Measurements from ENCODE around the gene TAB3.

Gene TAB3

DNA sequence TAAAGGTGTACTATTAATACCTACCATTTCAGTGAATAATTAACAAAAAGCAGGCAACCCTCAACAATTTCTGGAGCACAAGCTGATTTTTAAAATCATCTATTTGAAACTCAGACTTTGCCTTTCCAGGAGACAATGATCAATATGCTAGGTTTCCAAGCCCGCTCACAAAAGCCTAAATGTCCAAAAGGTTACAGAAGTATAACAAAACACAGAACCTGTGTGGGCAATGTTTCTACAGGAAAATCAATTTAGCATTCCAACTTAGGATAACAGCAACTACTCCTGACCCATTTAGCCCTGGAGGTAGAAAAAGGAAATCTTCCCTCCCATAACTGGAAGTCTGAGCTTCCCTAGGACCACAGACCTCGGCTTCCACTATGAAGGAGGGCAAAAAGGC lies 3.9 kb downstream of the TAB3 start:
- no peak for DNase-seq (ENCODE audit: low read depth in 2 of 3, low spot score in 2 of 3)

DNA sequence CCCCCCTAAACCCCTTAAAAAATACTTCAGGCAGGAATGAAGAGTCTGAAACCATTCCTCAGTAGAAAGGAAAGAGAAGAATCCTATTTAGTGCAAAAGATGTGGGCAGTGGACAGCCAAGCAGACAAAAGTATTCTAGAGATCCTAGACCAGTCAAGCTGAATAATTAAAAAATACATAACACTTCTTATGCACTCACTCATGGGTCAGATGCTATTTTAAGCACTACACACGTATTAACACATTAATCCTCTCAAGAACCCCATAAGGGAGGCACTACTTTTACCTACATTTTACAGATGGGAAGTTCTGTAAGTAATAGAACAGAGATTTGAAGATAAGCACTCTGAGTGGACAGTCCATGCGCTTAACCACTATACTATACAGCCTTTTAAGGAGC lies 5.9 kb downstream of the TAB3 start:
- DNase-seq (ENCODE audit: low read depth in 2 of 3, low spot score in 2 of 3), result no peak

DNA sequence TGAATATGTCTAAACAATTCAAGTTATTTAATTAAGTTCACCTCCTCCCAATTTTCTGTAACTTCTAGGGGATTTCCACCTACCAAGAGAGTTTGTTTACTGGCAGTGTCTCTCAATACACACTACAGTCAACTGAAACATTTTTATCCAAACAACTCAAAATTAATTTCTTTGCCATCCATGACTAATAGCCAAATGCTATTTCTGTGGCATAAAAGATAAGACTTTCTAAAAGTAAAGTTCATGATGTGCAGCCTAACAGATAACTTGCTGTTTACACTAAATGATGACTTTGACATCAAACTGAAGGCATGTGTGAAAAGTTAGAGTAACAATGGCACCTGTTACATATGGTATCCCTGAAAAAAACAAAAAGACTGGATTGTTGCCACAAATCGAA lies 7.3 kb downstream of the TAB3 start:
- DNase-seq (ENCODE audit: low read depth in 2 of 3, low spot score in 2 of 3), result no peak

DNA sequence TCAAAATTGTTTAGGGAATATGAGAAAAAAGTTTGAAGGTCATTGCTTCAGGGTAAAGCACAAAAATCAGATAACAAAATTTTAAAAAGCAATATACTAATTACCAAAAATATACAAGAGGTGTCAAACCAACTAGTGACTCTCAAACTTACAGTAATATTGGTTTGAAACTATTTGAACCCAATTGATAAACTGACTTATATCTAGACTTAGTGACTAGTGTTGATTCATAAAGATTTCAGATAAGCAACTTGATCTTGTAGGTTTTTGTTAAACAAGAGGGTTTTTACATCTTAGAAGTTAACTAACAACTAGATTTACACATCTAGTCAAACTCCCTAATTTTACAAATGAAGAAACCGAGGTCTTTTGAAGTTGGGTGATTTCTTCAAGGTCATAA lies 7.7 kb downstream of the TAB3 start:
- DNase-seq (ENCODE audit: low read depth in 2 of 3, low spot score in 2 of 3), result no peak

DNA sequence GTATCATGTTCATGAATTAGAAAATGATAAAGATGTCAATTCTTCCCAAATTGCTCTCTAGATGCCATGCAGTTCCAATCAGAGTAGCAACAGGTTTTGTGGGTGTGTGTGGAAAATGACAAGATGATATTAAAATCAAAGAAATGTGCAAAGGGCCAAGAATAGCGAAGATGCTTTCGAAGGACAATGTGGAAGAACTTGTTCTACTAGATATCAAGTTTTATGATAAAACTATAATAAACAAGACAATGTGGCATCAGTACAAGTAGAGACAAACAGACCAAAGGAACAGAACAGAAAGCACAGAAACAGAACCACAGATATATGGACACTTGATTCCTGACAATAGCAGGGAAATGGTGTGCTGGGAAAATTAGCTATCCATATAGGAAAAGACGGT lies 9.0 kb downstream of the TAB3 start:
- DNase-seq (ENCODE audit: low read depth in 2 of 3, low spot score in 2 of 3), result no peak

DNA sequence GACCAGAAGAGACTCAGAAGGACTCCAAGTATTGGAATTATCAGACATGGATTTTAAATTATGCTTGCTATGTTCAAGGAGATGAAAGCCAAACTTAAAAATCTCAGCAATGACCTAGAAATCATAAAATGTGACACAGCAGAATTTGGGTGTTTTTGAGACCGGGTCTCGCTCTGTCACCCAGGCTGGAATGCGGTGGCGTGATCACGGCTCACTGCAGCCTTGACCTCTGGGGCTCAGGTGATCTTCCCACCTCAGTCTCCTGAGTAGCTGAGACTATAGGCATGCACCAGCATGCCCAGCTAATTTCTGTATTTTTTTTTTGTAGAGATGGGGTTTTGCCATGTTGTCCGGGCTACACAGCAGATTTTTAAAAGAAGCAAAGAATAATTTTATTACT lies 12.7 kb downstream of the TAB3 start:
- no peak for DNase-seq (ENCODE audit: low read depth in 2 of 3, low spot score in 2 of 3)

DNA sequence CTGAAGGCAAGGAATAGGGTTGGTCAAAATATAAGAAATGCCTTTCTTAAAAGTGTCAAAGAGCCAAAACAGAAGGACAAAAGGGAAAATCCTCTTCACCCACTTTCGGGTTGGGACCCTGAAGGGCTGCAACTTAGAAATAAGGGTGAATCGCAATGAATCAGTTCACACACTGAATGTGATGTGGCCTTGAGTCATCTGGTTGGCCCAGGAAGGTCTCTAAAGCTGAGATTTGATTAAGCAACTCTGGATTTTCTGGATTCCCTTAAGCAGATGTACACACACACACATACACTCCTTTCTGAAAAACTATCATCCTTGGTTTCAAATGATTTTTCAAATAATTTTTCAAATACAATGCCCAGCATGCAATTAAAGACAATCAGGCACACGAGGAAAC lies 13.1 kb downstream of the TAB3 start:
- no peak for DNase-seq (ENCODE audit: low read depth in 2 of 3, low spot score in 2 of 3)

DNA sequence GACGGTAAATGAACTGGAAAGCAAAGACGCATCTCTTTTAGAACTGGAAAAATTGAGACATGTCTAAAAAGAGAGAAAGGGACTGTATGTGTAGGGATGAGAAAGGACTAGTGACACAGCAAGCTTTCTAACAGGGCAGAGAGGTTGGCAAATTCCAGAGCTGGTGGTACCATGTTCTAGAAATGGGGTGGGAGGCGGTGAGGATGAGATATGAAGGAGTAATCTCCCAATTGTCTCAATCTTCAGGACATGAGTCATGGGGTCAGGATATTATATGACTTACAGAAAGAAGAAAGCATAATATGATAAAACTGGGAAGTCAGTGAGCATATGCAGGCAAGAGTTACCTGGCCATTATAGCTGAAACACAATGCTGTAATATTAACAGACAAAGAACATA lies 14.2 kb downstream of the TAB3 start:
- no peak for DNase-seq (ENCODE audit: low read depth in 2 of 3, low spot score in 2 of 3)

DNA sequence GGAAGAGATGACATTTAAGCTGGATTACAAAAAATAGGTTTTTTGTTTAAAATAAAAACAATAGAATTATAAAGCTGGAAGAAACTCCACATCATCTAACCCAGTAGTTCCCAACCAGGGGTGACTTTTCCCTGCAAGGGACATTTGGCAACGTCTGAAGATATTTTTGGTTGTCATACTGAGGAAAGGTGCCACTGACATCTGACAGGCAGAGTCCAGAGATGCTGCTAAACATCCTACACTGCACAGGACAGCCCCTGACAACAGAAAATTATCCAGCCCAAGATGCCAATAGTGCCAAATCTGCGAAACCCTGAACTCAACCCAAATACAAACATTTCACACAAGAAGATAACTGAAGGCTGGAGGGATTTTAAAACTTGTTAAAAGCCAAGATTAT lies 18.5 kb downstream of the TAB3 start:
- DNase-seq (ENCODE audit: low read depth in 2 of 3, low spot score in 2 of 3), result no peak

DNA sequence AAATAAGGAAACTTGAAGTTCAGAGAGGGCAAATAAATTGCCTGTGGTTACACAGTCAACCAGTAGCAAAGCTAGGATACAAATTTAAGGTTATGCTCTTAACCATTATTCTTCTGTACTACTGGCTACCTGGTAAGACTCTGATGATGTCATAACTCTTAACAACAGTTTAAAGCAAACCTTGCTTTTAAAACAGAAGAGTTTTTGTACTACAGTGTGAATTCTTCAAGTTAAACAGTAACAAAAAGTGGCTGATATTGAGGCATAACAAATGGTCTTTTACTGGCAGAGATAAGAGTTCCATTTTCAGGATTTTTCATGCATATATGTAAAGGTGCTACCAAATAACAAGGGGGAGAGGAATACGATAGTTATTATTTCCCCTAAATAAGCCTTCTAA lies 23.4 kb downstream of the TAB3 start:
- no peak for DNase-seq (ENCODE audit: low read depth in 2 of 3, low spot score in 2 of 3)

DNA sequence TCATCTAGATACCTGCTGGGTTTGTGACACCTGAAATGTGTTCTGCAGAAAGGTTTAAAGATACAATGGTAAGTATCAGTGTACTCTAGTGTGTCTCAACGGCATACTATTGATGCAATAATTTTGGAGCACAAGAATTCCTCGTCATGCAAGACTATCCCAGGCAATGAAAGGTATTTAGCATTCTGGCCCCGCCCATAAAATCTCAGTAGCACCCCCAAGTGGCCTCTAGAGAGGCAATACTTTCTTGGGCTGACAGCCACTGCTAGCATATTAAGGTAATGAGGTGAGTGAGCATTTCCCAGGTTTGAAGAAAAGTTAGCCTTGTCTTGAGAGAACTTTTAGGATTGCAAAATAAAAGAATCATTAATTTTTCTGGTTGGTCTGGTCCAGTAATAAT lies 24.0 kb downstream of the TAB3 start:
- no peak for DNase-seq (ENCODE audit: low read depth in 2 of 3, low spot score in 2 of 3)

DNA sequence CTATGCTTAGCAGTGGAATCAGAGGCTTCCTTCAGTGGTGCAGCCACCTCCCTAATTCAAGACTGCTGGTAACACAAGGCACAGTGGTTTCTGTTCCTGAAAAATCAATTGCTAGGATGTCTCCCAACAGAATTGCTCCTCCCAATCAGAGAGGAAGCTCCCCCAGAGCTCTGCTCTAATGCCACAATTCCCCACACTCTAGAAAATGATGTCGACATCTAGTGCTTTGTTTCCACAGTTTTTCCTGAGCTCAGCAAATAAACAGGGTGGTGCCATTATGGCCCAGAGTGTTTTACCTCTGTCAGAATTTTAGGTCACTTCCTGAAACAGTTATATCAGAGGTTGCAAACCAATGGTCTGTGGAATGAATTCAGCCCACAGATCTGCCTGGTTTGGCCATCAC lies 24.7 kb downstream of the TAB3 start:
- no peak for DNase-seq (ENCODE audit: low read depth in 2 of 3, low spot score in 2 of 3)

DNA sequence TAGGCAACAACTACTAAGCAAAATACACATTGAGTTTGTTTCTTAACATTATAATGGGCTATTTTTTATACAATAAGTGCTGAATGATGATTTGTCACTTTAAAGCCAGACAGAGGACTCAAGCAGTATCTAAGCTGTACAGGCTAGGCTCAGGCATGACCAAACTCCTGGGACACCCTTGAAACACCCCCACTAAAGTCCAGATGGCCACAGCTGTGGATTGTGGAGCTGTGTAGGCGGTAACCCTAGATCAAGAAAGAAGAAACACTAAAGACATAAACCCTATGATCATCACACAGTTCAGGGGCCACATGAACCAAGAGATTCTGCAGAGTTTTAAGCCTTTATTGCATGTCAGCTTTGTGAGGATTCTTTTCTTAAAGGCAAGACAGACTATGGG lies 25.1 kb downstream of the TAB3 start:
- no peak for DNase-seq (ENCODE audit: low read depth in 2 of 3, low spot score in 2 of 3)

DNA sequence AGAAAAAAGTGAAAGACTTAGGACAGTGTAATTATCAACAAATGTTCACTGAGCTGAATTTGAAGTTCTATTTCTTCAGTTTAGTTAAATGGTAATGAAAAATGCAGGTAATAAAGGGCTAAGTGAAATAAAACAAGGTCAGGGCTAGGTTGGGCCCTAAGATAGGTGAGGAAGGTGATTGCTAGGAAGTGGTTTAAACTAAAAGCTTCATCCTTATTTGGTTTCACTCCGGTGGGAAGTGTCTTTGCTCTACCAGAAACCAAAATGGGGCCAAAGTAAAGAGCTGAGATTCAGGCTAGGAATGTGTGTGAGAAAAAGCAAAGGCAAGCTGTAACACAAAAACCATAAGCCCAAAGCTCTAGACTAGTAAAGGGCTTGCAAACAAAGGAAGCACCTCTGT lies 31.0 kb downstream of the TAB3 start:
- DNase-seq (ENCODE audit: low read depth in 2 of 3, low spot score in 2 of 3), result no peak

DNA sequence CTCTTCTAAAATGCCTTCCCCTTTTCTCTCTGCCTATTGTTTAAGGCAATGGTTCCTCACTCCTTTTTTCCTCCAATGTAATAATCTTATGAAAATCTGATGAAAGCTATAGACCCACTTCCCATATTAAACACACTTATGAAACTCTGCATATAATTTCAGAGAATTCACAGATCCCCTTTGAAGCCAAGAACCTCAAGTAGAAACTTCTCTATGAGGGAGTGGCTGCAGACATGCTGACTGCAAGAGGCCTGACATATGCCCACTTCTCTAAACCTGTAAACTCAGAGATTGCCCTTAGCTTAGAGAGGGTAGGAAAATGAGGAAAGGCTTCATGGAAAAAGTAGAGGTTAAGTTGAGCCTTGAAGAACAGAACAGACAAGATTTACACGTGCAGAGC lies 37.6 kb downstream of the TAB3 start:
- no peak for DNase-seq (ENCODE audit: low read depth in 2 of 3, low spot score in 2 of 3)

DNA sequence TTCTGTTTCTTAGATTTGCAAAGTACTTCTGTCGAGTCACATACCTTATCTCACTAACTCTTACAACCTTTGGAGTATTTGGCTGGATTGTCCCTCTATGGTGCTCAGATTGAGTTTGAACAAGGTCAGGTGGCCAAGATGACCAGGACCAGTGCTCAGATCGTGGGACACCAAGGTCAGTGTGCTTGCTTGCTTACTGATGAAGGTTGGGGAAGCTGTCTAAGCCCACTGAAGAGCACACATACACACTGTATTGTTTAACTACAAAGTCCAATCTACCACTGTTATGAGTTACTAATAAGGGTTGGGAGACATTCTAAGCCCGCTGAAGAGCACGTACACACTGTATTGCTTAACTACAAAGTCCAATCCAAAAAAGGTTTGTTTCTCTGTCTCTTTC lies 53.7 kb downstream of the TAB3 start:
- DNase-seq (ENCODE audit: low read depth in 2 of 3, low spot score in 2 of 3), result no peak

DNA sequence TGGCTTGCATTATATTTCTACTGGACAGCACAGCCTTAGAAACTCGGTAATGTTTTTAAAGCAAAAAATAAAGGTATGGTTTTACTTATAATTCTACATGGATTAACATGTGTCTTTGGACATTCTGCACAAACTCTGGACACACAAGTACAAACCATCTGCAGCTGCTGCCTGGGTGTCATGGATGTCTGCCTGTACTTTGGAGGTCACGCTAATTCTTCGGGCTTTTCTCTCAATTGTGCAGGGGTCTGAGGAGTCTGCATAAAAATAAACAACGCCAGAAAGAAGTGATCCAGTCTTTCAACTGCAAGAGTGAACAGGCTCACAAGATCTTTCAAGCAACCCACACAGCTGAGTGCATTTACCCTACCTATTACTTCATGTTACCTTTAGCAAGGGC lies 55.2 kb downstream of the TAB3 start:
- no peak for DNase-seq (ENCODE audit: low read depth in 2 of 3, low spot score in 2 of 3)

DNA sequence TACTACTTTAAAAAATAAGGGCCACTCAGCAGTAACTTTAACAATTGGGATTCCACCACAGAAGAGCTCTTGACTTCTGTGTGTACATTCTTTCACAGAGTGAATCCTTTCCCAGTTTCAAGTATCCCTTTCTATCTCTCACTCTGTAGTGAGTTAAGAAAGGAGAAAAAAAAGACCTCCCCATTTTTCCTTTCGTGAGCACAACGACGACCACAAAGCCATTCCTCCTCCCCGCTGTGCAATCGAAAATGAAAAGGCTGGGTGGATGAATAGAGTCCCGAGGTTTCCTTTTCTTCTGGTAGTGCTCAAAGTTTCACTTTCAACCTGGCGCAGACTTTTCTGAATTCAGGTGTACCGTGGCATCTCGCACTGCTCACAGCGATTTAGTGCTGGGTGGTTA lies 58.0 kb downstream of the TAB3 start:
- DNase-seq (ENCODE audit: low read depth in 2 of 3, low spot score in 2 of 3), result peak in 2 of 3 experiments; percentile 2 to 4

DNA sequence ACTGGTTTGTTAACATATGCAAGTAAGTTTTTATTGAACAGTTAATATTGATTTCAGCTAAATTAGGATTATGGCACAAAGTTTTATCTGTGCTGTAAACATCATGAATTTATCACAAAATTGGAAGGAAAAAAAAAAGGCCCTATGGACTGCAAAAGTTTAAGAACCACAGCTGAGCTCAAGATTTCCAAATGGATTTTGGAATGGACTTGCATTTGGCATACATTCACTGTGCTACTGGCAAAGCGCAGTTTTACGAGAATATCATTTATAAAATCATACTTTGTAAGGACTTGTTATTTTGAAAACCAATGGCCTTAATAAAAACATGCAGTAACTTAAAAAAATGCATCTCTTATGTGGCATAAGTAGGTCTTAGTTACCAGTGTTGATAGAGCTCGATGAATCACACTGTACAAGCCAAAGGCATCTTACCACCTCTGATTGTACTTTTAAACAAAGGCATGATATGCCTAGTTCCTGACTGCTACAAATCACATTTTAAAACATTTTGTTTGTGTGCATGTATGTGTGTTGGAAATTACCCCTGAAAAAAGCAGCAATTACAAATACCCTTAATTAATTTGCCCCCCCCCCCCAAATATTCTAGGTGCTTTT lies 58.6 kb downstream of the TAB3 start:
- no peak for DNase-seq (ENCODE audit: low read depth in 2 of 3, low spot score in 2 of 3)

DNA sequence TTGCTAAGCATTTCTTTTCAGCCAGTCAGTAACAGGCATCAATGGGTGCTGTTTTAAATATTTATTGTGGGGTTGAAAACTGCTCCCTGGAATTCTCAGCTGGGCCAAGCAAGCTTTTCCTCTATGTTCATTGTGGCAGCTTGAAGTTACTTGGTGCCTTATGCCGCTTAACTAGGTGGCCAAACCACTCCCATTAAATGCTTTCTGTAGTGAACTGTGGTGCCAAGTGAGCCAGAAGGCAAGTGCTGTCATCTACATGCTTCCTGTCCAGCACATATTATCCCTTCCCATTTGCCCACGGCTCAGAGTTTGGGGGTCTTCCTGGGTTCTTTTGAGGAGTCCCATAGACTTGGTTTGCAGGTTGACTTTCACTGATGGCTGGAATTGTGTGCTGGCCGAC lies 64.8 kb downstream of the TAB3 start:
- DNase-seq (ENCODE audit: low read depth in 2 of 3, low spot score in 2 of 3), result no peak

DNA sequence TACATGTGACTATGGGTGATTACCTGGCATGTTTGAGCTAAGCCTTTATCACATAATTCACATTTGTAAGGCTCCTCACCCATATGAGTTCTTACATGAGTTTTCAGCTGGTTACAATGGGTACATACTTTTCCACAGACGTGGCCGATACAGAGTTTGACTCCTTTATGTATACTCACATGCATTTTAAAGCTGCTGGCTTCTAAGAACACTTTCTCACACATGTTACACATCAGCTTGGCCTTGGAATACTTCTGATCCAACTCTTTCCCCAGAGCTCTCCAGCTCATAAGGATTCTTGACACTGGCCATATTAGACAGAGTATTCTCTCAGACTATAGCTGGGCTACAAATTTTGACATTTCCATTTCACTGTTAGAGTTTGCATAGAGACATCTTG lies 66.3 kb downstream of the TAB3 start:
- DNase-seq (ENCODE audit: low read depth in 2 of 3, low spot score in 2 of 3), result no peak

DNA sequence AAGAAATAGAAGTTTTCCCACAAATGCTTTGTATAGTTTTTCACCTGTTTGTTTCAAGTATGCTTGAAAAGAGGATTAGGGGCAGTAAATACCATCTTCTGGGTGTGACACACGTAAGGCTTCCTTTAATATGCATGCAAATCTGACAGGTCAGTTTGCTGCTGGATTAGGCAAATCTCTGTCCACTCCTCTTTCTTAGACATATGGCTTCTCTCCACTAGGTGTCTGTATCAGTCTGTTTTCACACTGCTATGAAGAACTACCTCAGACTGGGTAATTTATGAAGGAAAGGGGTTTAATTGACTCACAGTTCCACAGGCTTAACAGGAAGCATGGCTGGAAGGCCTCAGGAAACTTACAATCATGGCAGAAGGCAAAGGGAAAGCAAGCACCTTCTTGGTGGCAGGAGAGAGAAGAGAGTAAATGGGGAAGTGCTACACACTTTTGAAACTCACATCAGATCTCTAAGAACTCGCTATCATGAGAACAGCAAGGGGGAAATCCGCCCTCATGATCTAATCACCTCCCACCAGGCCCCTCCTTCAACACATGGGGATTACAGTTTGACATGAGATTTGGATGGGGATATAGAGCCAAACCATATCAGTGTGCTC lies 66.9 kb downstream of the TAB3 start:
- no peak for DNase-seq (ENCODE audit: low read depth in 2 of 3, low spot score in 2 of 3)

DNA sequence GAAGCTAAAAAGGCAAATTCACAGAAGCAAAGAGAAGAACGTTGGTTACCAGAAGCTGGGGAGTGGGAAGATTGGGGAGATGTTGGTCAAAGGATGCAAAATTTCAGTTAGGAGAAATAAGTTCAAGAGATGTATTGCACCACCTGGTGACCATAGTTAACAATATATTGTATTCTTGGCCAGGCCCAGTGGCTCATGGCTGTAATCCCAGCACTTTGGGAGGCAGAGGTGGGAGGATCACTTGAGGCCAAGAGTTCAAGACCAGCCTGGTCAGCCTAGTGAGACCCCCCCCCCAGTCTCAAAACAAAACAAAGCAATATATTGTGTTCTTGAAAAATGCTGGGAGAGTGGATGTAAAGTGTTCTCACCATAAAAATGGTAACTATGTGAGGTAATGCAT lies 67.9 kb downstream of the TAB3 start:
- DNase-seq (ENCODE audit: low read depth in 2 of 3, low spot score in 2 of 3), result no peak

DNA sequence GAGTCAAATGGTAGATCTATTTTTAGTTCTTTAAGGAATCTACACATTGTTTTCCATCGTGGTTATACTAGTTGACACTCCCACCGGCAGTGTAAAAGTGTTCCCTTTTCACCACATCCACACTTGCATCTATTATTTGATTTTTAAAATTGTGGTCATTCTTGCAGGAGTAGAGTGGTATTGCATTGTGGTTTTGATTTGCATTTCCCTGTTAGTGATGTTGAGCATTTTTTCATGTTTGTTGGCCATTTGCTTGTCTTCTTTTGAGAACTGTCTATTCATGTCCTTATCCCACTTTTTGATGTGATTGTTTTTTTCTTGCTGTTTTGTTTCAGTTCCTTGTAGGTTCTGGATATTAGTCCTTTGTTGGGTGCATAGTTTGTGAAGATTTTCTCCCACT lies 70.0 kb downstream of the TAB3 start:
- no peak for DNase-seq (ENCODE audit: low read depth in 2 of 3, low spot score in 2 of 3)
